Measurements from ENCODE around the gene COX4I1.

GRCh38 chr16:85843471-85844168 is 44.1 kb downstream of the COX4I1 start:
- TF ChIP-seq CTCF (IDR thresholded peaks at IDR 0.05) (no peak), POLR2A (IDR thresholded peaks at IDR 0.05) (no peak)
